DND-41 (cell line): Measurements from ENCODE around the gene FOXP4.

Source experiments
- CTCF ChIP-seq: IDR thresholded peaks from 2 replicates; pipeline ENCODE4 v1.5.1; 2012; ENCODE audit warnings: borderline replicate concordance, low read length, moderate library complexity, mild to moderate bottlenecking; ENCODE audit not compliant: poor library complexity, severe bottlenecking; ENCODE audit errors: extremely low read depth
- EZH2 ChIP-seq: IDR thresholded peaks from 3 replicates; pipeline ENCODE4 v1.6.1; 2012; ENCODE audit warnings: borderline replicate concordance, low read depth, mild to moderate bottlenecking, moderate library complexity, low read length, inconsistent platforms; ENCODE audit not compliant: severe bottlenecking

- no peak for TF ChIP-seq CTCF
- TF ChIP-seq EZH2 = no peak
Observed at GRCh38 chr6:41572613-41573012, 26.4 kb downstream of the FOXP4 start.
